Stimulated activated CD8-positive, alpha-beta memory T cell treated with anti-CD3 and anti-CD28 coated beads, Interleukin-4, amount 100 ng/mL, for 1 hour (primary cell): ENCODE data around the gene MDH2.
"Not testable (repeated sequence)": the region's sequence is repeated elsewhere in the genome, so short reads cannot be mapped to it uniquely, and the experiment has no call there.

Source experiments
- DNase-seq, 2 donors: peaks; one replicate each; pipeline ENCODE4 v3.0.0-alpha.2; 2020; ENCODE audit warnings: low read depth in 2 of 2, low spot score in 1 of 2

Gene MDH2, protein sequence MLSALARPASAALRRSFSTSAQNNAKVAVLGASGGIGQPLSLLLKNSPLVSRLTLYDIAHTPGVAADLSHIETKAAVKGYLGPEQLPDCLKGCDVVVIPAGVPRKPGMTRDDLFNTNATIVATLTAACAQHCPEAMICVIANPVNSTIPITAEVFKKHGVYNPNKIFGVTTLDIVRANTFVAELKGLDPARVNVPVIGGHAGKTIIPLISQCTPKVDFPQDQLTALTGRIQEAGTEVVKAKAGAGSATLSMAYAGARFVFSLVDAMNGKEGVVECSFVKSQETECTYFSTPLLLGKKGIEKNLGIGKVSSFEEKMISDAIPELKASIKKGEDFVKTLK

DNA sequence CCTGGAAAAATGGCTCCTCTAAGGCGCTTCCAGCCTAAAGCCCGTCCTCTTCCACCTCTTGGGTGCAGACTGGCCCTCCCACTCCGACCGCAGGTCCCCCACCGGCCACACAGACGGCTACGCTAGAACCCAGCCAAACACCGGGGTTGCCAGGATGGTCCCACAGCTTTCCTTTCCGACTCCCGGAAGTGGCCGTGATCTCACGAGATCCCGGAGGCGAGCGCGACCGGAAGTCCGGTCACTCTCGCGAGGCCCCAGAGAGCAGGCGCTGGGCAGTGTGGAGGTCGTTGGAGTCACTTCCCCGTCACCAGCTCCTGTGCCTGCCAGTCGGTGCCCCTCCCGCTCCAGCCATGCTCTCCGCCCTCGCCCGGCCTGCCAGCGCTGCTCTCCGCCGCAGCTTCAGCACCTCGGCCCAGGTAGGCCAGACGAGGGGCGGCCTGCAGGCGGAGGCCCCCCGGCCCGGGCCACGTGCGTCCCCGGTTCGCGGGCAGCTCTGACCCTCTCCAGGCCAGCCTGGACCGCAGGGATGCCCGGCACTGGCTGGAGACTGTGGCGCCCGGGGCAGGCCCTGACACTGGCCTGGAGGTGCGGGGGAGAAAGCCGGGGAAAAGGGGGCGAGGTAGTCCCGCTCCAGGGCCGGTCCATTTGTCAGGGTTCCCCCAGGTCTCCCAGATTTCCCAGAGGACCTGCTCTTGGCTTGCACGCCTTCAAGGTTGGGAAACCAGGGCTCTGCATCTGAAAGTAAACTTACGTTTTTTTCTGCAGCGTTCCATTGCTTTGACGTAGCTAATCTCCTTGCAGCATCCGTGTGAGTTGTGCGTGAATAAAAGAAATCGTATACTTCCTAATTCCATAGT, at the start of gene MDH2, which contains the start of gene STYXL1:
TSS of gene MDH2 (plus strand) at position 296 of the 857 bp plus-strand sequence. CDS start at position 351, 55 bp downstream.
TSS of gene STYXL1 (minus strand) at position 190 of the 857 bp plus-strand sequence. CDS start 17,477 bp downstream, outside the sequence.
- DNase-seq = peak; percentile 70 to 75

DNA sequence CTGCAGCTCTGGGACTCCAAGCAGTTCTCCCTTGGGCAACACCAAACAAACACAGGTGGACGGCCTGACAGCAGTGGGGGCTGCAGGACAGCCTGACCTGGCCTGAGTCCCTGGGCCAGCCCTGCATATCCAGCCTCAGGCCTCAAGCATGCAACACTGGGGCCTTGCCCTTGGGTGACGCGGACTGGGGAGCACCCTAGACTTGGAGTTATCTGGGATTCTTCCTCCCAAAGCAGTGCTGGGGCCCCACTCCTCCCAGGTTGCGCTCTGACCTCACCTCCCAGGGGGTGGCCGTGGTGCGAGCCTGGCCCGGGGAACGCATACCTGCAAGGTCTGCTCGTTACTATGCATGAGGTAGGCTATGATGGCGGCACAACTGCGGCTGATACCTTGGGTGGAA, 47.3 kb upstream of the MDH2 start:
- no peak for DNase-seq

DNA sequence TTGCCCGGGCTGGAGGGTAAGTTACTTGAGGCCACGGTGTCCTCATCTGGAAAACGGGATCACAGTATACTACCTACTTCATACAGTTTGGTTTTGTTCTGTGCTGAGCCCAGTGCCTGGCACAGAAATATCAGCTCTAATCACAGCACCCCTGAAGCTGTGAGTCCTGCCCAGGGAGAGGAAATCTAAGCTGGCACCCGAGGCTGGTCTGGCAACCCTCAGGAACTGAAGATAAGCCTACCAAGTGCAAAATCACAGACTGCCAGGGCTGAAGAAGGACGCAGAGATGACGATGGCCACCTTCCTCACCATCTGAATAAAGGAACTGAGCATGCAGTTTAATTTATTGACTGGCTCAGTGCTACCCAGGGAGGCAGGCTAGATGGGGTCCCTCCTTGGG, 45.8 kb upstream of the MDH2 start:
- no peak for DNase-seq

DNA sequence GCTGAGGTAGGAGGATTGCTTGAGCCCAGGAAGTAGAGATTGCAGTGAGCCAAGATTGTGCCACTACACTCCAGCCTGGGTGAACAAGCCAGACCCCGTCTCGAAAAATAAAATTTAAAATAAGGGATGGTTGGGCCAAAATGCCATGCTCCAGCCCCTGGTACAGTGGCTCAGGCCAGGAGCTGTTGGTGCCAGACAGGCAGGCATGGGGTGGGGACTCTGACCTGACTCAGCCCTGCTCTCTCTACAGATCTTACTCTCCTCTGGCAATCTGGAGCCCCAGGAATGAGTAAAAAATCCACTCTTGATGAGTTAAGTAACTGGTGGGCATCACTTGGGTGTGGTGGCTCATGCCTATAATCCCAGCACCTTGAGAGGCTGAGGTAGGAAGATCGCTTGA, 45.1 kb upstream of the MDH2 start:
- no peak for DNase-seq

DNA sequence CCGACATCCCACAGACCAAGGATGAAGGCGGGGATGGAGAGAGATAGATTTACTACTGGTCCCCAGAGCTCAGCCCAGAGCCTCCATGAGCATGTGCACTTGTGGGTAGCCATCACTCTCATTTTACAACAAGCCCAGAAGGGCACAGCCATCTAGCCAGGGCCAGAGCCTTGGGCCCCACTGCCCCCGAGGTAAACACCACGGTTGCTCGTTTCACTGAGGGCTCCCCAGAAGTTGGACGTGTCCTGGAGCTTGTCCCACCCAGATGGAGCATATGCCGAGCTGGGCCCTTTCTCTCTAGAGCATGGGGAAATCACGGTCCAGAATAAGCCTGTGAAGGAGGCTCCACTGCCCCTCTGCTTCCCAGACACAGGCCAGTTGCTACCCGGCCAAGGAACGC, 44.6 kb upstream of the MDH2 start:
- no peak for DNase-seq

DNA sequence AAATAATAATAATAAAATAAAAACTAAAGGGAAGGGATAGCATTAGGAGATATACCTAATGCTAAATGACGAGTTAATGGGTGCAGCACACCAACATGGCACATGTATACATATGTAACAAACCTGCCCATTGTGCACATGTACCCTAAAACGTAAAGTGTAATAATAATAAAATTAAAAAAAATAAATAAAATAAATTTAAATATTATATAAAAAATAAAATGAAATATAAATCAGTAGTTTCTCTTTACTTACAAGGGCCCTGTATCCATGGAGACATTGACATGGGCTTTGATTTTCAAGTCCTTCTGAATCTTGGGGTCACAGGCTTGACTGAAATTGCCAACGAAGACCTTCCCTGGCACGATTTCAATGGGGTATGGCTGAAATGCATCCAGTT, 42.9 kb upstream of the MDH2 start:
- DNase-seq = not testable (repeated sequence)

DNA sequence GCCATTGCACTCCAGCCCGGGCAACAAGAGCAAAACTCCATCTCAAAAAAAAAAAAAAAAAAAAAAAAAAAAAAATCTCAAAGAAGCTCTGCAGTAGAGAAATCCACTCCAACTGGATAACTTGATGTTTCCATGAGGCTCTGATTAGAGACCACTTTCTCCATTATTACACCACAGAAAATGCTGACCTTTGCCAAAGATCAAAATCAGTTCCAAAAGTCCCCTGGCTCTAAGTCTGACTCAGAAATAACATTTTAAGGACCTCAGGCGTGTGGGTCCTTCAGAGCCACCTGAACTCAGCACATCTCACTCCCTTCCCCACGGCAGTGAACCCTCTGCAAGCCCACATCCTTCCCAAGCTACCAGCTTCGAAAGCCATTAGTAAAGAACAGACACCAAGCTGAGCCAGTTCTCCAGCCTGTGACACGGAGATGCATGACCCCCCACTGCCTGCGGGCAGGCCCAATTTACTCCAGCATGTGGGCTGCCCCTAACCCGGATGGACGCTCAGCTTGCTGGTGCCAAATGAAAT, 39.7 kb upstream of the MDH2 start:
- no peak for DNase-seq

DNA sequence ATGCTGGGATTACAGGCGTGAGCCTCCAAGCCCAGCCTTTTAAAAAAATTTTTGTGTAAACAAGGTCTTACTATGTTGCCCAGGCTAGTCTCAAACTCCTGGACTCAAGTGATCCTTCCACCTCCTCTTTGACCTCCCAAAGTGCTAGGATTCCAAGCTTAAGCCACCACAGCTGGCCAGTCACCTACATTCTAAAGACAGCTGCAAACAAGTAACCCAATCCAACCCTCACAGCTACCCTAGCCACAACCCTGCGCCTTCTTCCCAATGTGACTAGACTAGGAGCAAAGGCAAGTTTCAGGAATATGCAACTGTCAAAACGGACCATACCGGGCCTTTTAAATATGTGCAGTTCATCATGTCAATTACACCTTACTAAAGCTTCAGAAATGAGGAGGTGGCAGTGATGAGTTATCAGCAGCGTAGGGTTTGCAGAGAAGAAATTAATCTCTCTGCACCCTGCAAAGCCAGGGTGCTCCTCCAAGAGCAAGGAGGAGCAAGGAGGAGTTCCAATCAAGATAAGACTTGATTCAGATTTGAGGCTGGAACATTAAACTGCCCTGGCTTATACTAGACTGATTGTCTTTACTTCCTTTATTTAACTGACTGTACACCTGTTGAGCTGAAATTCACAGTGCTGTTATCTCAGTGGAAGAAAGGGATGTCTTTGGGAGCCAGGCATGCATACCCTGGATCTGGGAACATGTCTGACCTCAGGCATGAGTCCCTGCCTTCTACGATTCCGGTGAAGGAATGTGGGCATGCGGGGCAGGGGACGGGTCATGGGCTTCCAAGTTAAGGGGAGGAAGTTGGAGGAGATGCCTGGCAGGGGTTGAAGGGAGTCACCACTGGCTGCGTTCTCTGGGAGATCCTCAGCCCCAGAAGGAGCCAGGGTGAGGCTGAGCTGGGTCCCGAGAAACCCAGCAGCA, 38.0 kb upstream of the MDH2 start:
- DNase-seq = no peak

DNA sequence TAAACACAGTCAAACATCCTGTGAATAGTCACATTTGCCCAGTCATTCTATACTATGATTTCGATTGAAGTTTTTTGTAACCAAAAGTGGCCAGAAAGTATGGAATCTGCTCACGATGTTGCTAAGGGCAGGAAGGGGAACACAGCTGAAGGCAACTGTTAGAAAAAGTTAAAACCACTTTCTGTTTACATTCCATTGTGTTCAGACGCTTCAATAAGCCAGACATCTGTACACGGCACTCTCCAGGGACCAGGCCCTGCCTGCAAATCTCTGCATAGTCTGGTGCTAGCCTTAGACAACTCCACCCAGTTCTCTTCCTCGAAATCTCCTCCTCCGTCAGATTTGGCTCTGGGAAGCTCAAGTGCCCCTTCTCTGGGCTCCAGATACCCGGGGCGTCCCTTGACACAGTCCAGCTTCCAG, 36.5 kb upstream of the MDH2 start:
- no peak for DNase-seq

DNA sequence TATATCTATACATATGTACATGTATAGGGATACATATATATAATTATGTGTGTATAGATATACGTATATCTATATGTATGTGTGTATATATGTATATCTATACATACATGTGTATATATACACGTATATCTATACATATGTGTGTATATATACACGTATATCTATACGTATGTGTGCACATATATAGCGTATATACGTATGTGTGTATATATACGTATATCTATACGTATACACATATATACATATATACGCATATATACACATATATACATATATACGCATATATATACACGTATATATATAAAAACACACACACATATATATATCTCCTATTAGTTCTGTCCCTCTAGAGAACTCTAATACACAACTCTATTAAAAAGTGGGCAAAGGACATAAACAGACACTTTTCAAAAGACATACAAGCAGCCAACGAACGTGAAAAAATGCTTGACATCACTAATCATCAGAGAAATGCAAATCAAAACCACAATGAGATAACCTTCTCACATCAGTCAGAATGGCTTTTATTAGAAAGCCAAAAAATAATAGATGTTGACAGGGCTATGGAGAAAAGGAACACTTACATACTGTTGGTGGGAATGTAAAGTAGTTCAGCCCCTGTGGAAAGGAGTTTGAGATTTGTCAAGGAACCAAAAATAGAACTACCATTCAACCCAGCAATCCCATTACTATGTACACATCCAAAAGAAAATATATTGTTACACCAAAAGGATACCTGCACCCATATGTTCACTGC, 31.5 kb upstream of the MDH2 start:
- DNase-seq = no peak

DNA sequence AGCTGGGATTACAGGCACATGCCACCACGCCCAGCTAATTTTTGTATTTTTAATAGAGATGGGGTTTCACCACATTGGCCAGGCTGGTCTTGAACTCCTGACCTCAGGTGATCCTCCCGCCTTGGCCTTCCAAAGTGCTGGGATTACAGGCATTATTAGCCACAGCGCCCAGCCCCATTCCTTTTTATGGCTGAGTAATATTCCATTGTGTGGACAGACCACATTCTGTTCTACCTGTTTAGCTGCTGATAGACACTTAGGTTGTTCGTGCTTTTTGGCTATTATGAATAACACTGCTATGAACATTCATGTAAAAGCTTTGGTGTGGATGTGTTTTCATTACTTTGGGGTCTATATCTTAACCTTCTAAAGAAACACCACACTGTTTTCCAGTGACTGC, 29.4 kb upstream of the MDH2 start:
- not testable (repeated sequence) for DNase-seq

DNA sequence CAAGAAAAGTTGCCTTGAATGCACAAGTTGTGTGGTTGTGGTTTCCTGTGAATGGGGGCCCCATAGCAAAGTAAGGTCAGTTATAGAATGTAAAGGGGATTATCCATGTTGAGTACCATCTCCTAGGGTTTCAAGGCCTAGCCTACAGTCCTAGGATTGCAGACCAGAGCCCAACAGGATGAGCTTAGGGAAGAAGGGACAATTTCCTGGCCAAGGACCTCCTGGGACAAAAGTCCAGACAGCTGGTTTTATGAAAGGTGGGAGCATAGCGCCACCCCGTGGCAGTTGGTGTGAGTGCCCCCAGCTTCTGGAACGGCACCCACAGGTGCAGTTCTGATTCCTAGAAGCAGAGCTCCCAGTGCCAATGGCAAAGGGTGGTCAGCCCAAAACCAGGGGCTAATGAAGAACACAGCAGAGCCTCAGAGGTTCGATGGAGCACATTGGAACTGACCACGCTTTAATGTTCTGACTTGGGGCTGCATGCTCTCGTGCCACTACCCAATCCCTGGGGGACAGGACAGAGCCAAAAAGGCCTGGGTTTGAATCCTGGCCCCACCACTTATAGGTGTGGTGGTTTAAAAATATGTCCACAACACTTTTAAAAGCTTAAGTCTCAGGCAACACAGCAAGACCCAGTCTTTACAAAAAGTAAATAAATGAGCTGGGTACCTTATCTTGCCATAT, 27.7 kb upstream of the MDH2 start:
- peak in 1 of 2 donors; percentile 38 for DNase-seq

DNA sequence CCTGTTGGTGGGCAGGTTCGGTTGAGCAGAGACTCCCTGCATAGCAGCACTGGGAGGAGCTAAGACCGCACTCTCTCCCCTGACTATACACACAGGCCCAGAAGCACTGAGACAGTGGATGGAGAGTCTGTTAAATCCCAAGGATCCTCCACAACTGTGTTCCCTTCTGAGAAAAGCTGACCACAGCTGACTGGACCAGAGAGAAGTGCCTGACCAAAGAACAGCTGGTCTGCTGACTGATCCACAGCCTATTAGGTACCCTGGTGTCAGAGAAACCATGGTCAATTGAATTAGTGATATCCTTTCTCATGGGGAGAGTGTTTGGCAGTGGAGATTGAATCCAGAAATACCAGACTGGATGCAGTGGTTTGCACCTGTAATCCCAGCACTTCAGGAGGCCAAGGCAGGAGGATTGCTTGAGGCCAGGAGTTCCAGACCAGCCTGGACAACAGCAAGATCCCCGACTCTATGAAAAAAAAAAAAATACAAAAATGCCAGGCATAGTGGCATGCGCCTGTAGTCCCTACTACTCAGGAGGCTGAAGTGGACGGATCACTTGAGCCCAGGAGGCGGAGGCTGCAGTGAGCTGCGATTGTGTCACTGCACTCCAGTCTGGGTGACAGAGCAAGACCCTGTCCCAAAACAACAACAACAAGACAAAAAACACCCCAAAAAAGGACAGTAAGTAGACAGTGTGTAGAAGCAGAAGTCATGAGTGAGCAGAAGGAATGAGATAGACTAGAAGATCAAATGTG, 25.7 kb upstream of the MDH2 start:
- DNase-seq = no peak

DNA sequence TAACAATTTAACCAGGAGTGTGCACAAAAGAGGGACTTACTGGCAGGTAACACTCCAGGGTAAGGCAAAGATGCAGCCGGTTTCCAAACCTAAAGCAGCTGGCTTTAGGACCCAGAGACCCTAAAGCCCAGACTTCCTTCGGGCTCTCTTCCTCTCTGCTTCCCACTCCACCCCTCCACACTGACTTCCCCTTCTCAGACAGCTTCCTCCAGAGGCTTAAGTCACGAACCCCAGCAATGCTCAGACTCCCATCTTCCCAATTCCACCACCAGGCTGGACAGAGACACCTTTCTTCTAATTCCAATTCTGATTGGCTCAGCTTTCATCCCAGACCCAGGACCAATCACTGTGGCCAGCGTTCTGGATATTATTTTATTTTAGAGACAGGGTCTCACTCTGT, 24.9 kb upstream of the MDH2 start:
- no peak for DNase-seq

DNA sequence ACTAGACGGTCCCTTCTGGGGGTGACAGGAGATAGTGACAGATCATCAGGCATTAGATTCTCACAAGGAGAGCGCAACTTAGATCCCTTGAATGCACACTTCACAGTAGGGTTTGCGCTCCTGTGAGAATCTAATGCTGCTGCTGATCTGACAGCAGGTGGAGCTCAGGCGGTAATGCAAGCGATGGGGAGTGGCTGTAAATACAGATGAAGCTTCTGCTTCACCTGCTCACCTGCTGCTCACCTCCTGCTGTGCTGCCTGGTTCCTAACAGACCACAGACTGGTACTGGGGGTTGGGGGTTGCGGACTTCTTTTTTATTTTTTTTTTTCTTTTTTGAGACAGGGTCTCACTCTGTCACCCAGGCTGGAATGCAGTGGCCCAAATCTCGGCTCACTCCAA, 18.2 kb upstream of the MDH2 start:
- not testable (repeated sequence) for DNase-seq

DNA sequence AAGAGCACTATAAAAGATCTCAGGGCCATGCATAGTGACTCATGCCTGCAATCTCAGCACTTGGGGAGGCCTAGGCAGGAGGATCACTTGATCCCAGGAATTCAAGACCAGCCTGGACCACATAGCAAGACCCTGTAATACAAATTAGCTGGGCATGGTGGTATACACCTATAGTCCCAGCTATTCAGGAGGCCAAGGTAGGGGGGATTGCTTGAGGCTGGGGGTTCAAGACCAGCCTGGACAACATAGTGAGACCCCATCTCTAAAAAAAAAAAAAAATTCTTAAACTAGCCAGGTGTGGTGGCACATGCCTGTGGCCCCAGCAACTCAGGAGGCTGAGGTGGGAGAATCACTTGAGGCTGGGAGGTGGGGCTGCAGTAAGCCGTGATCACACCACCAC, 15.9 kb upstream of the MDH2 start:
- DNase-seq = no peak

DNA sequence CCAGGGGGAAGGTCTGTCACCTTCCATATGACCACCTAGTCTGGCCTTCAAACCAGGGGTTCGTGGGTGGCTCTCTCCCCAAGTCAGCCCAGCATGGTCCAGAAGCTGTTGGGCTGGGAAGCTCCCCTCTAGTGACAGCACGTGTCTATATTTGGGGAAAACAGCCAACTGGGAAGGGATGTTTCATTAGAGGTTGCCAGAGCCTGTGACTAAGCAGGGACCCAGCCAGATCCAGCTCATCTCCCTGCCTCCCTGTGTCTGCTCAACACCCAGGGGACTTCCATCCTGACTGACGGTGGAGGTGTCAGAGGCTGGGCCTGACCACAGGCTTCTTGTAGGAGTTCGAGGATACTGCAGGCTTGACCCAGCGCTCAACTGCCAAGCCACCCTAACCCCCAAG, 10.6 kb upstream of the MDH2 start:
- DNase-seq = no peak

DNA sequence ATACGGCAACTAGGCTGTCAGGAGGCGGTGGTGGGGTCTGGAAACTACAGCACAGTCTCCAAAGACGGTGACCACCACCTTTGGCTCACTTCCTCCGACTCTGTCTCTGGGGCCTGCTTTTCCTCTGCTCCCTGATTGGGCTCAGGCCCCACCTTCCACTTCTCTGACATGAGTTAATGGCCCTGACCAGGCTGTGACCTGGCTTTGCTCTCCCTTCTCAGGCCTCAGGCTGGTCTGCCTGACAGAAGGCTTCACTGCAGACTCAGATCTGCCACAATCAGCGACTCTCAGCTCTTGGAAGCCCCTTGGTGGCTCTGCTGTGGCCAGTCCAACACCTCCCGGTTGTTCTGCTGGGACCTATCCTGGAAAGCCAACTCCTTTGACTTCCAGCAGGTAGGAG, 7.8 kb upstream of the MDH2 start:
- DNase-seq = no peak

DNA sequence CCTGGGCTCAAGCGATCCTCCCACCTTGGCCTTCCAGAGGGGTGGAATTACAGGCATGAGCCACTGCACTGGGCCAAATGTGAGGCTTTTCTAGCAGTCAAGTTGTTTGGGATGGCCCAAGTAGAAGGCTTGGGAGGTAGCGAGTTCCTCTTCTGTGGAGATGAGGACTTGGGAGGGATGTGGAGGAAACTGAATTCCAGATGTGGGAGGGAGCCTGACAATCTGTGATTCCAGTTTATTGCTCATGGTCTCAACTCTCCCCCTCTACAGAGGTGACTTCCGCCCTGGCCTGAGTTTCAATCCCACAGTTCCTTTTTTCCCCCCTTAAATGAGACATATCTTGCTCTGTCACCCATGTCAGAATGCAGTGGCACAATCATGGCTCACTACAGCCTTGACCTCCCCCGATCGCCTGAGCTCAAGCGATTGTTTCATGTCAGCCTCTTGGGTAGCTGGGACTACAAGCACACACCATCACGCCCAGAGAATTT, 3.5 kb upstream of the MDH2 start:
- no peak for DNase-seq
